Colonic mucosa (tissue), 4 donors: ENCODE data around the gene C12orf56. TPM values are rescaled to one million over a fixed set of nuclear protein-coding genes. Genes with fewer than 3 reads are reported as not detected.

Experiments used
- DNase-seq: peaks from one replicate; pipeline ENCODE4 v3.0.0-alpha.2; 2020
- H3K27ac ChIP-seq: fragments of 200-600 bp; one replicate; pipeline ENCODE4 v1.8.0; 2021
- H3K27me3 ChIP-seq: fragments of 200-600 bp; one replicate; pipeline ENCODE4 v1.8.0; 2021
- H3K36me3 ChIP-seq: fragments of 200-600 bp; one replicate; pipeline ENCODE4 v1.8.0; 2021
- H3K4me1 ChIP-seq: fragments of 200-600 bp; one replicate; pipeline ENCODE4 v1.8.0; 2021; ENCODE audit warnings: mild to moderate bottlenecking
- H3K4me3 ChIP-seq: fragments of 200-600 bp; one replicate; pipeline ENCODE4 v1.8.0; 2021
- H3K9ac ChIP-seq, 2 donors: one replicate each; pipeline ENCODE4 v1.7.0; 2013; ENCODE audit warnings: control low read depth in 2 of 2, low read depth in 2 of 2, low read length in 2 of 2
- H3K9me3 ChIP-seq: fragments of 200-600 bp; one replicate; pipeline ENCODE4 v1.8.0; 2021
- CTCF ChIP-seq: fragments of 200-600 bp; IDR thresholded peaks from one replicate; pipeline ENCODE4 v1.8.0; 2022; ENCODE audit warnings: antibody characterized with exemption, mild to moderate bottlenecking
- intact Hi-C: fragments of 100-400 bp; cut with DNase I; formaldehyde crosslinking; loops from one replicate; pipeline ENCODE4 v1.14.1; 2022
- total RNA-seq, 2 donors: library from RNA; stranded (reverse); fragmentation: NEBNext Ultra II Directional in 1 of 2; extraction: Animal tissue kit (Norgen Biotek cat#: 25700) in 1 of 2; gene quantifications; one replicate each; pipeline ENCODE4 v1.2.1, GENCODE V29; 2021
- donor health status: healthy.
- donor health status: DM: no; HTN: no; CAD: no.
- donor health status: DM: no; HTN: no; CAD: no.

C12orf56 gene
- total RNA-seq, 2 donors from 2014 or later: 0.74 to 0.77 TPM

GRCh38 chr12:64229796-64230195, 160.8 kb downstream of the C12orf56 start:
- intact Hi-C loops: no loop called here
- no peak overlapping the region for H3K27ac ChIP-seq
- H3K9ac ChIP-seq: no peak overlapping the region
- no peaks in the 10 kb centered on the region for H3K27me3 ChIP-seq
- no peak for DNase-seq
- no peaks in the 10 kb centered on the region for H3K36me3 ChIP-seq
- H3K4me1 ChIP-seq: no peaks in the 10 kb centered on the region
- H3K9me3 ChIP-seq: no peaks in the 10 kb centered on the region
- no peak overlapping the region for H3K4me3 ChIP-seq
- no peak for TF ChIP-seq CTCF

GRCh38 chr12:64229240-64229639, 161.3 kb downstream of the C12orf56 start:
- Histone ChIP-seq H3K36me3 (no peaks in the 10 kb centered on the region), H3K4me3 (no peak overlapping the region), H3K27me3 (no peaks in the 10 kb centered on the region), H3K27ac (no peak overlapping the region), H3K9me3 (no peaks in the 10 kb centered on the region), H3K9ac (no peak overlapping the region), H3K4me1 (no peaks in the 10 kb centered on the region)
- no peak for DNase-seq
- intact Hi-C loops: no loop called here
- no peak for TF ChIP-seq CTCF

- intact Hi-C loops: no loop called here
- TF ChIP-seq CTCF: no peak
- no peak overlapping the region for H3K9ac ChIP-seq
Measured at GRCh38 chr12:64225626-64226025, 164.9 kb downstream of the C12orf56 start.

GRCh38 chr12:64222009-64222765, 168.4 kb downstream of the C12orf56 start, which contains the start of gene KICS2:
Gene KICS2, minus strand, starts transcription at chr12:64222296. Its CDS starts 59 bp downstream, at chr12:64222237.
- peak; percentile 94 for DNase-seq
- peak within 1 kb of the TSS; percentile 88 to 90 for H3K9ac ChIP-seq
- no peaks in the 10 kb centered on the region for H3K9me3 ChIP-seq
- H3K4me1 ChIP-seq: peaks cover 4% of the 10 kb centered on the region
- no peaks in the 10 kb centered on the region for H3K27me3 ChIP-seq
- H3K4me3 ChIP-seq: peak within 1 kb of the TSS; percentile 94
- intact Hi-C loops: no loop called here
- H3K36me3 ChIP-seq: no peaks in the 10 kb centered on the region
- peak within 1 kb of the TSS; percentile 77 for H3K27ac ChIP-seq
- TF ChIP-seq CTCF: no peak

More at GRCh38 chr12:64225626-64226025, 164.9 kb downstream of the C12orf56 start:
- H3K36me3 ChIP-seq: no peaks in the 10 kb centered on the region
- DNase-seq: no peak
- no peak overlapping the region for H3K4me3 ChIP-seq
- no peak overlapping the region for H3K27ac ChIP-seq
- no peaks in the 10 kb centered on the region for H3K27me3 ChIP-seq
- H3K4me1 ChIP-seq: peaks cover 4% of the 10 kb centered on the region
- H3K9me3 ChIP-seq: no peaks in the 10 kb centered on the region

GRCh38 chr12:64221651-64222008, 168.9 kb downstream of the C12orf56 start:
- peak overlapping the region; percentile 94 for H3K4me3 ChIP-seq
- intact Hi-C loops: no loop called here
- no peaks in the 10 kb centered on the region for H3K9me3 ChIP-seq
- peak; percentile 94 for DNase-seq
- TF ChIP-seq CTCF: no peak
- peak overlapping the region; percentile 77 for H3K27ac ChIP-seq
- H3K4me1 ChIP-seq: peaks cover 4% of the 10 kb centered on the region
- H3K36me3 ChIP-seq: no peaks in the 10 kb centered on the region
- no peaks in the 10 kb centered on the region for H3K27me3 ChIP-seq
- peak overlapping the region; percentile 88 to 90 for H3K9ac ChIP-seq
